ENCODE data around the gene FAM20A.
"Not testable (repeated sequence)": the region's sequence is repeated elsewhere in the genome, so short reads cannot be mapped to it uniquely, and the experiment has no call there.

Gene FAM20A

GRCh38 chr17:68499587-68499986 is 101.6 kb downstream of the FAM20A start:
- no peak for DNase-seq (ENCODE audit: low read depth)
- H3K4me3 ChIP-seq (ENCODE audit: low read depth, low read length) = no peak overlapping the region
- TF ChIP-seq, protein P1, sequence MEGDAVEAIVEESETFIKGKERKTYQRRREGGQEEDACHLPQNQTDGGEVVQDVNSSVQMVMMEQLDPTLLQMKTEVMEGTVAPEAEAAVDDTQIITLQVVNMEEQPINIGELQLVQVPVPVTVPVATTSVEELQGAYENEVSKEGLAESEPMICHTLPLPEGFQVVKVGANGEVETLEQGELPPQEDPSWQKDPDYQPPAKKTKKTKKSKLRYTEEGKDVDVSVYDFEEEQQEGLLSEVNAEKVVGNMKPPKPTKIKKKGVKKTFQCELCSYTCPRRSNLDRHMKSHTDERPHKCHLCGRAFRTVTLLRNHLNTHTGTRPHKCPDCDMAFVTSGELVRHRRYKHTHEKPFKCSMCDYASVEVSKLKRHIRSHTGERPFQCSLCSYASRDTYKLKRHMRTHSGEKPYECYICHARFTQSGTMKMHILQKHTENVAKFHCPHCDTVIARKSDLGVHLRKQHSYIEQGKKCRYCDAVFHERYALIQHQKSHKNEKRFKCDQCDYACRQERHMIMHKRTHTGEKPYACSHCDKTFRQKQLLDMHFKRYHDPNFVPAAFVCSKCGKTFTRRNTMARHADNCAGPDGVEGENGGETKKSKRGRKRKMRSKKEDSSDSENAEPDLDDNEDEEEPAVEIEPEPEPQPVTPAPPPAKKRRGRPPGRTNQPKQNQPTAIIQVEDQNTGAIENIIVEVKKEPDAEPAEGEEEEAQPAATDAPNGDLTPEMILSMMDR (IDR thresholded peaks at IDR 0.05; ENCODE audit: control insufficient read depth, extremely low read depth, insufficient read depth) = no peak

DNA sequence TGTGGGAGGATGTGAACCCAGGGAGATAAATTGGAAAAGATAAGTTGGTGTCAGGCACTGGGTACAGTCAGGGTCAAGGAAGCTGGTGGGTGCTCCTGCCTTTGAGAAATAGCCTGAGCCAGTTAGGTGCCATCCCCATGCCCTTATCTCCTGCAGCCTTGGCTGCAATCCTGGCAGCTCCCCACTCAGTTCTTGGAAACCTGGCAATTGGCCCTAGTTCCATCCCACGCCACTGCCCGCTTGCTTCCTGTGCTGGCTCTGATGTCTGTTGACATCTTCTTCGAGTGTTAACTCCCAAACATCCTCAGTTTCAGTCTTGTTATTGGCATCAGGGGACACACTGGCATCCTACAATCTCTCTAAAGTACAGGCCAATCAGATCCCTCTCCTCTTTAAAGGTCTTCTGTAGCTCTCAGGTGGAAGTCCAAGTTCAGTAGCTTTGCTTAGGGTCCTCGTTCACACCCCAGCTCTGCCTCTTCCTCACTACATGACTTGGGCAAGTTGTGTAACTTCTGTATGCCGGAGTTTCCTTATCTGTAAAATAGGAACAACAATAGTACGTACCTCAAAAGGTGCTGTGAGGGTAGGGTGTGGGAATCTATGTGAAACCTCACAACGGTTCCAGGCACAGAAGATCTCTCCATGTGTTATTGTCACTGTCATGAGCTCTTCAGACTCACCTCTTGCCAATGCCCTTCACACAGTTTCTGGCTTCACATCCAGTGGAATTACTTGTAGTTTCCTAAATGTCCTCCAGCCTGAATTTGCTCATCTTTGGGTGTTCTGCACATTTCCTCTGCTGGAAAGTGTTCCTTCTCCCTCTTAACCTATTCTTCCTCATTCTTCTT is 102.5 kb downstream of the FAM20A start:
- no peak for DNase-seq (ENCODE audit: low read depth)
- TF ChIP-seq, protein P1 (IDR thresholded peaks at IDR 0.05; ENCODE audit: control insufficient read depth, extremely low read depth, insufficient read depth) = no peak
- H3K4me3 ChIP-seq (ENCODE audit: low read depth, low read length) = no peak overlapping the region

DNA sequence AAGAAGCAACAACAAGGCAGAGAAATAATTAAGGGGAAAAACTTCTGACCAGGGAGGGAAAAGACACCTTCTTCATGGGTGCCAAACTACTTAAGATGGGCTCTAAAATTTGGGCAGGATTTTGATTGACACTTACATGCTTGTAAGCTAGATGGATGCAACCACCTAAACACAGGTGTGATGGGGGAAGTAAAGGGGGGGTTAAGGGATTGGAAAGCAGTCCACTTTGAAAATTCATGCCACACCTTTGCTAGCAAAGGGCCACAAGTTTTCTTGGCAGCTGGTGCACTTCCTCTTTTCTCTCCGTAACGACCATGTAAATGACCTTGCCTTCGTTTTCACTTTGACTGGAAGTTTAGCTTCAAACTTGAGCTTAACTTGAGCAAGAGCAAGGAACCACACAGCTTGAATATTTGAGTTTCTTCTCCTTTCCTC is 103.3 kb downstream of the FAM20A start:
- TF ChIP-seq, protein P1 (IDR thresholded peaks at IDR 0.05; ENCODE audit: control insufficient read depth, extremely low read depth, insufficient read depth) = no peak
- DNase-seq (ENCODE audit: low read depth) = no peak
- no peak overlapping the region for H3K4me3 ChIP-seq (ENCODE audit: low read depth, low read length)

- DNase-seq (ENCODE audit: low read depth) = no peak
- no peak overlapping the region for H3K4me3 ChIP-seq (ENCODE audit: low read depth, low read length)
- TF ChIP-seq, protein P1 (IDR thresholded peaks at IDR 0.05; ENCODE audit: control insufficient read depth, extremely low read depth, insufficient read depth) = no peak
Measured at GRCh38 chr17:68495081-68495480, 106.1 kb downstream of the FAM20A start.

DNA sequence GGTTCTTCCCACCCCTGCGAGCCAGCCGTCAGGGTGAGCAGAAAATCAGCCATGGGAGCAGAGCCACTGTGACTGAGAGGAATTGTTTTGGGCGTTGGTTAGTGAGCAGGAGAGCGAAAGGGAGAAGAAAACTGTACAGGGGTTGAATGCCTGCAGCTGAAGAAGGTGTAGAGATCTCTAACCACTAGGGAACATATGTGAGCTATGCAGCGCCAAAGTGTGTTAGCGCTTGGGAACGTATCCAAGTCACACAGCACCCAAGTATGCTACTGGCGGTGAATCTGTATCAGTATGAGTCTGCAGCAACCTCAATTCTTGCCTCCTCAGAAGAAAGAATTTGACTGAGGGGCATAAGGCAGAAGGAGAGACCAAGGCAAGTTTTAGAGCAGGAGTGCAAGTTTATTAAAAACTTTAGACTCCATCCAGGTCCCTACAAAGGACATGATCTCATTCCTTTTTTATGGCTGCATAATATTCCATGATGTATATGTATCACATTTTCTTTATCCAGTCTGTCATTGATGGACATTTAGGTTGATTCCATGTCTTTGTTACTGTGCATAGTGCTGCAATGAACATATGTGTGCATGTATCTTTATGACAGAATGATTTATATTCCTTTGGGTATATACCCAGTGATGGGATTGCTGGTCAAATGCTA is 108.6 kb downstream of the FAM20A start:
- H3K4me3 ChIP-seq (ENCODE audit: low read depth, low read length); DNase-seq (ENCODE audit: low read depth): not testable (repeated sequence)

DNA sequence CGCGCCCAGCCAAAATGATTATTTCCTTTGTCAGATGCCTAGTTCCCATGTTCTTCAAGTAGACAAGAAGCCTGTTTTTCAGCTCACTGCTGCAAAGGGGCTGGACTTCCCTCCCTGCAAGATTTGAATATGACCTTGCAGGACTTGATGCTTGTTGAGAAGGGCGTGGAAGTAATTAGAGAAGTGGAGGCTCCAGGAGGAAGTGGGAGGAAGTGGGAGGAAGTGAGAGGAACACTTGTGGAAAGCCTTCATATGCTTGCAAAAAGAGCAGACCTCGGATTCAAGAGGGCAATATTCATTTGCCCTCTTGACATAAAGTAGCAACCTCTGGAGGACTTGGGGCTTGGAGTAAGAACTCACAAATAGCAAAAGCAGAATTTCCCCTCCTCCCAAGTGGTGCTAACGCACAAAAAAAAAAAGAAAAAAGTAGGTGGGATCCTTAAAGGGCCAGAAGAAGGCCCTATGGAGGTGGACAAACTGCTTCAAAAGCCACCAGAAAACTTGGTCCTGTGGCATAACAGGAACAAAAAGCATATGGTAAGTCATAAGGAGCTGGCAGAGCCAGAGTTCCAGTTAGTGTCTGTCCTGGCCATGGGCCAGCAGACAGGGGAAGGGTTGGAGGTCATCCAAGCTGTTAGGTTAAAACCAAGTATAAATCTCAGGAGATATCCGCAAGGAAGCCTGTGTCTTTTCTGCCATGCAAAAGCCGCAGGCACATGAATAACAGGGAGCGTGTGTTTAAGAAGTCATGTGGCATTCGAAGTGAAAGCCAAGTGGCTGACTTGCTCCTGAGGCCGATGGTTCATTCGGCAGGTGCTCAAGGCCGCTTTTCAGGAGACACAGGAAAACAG is 109.6 kb downstream of the FAM20A start:
- no peak for DNase-seq (ENCODE audit: low read depth)
- TF ChIP-seq, protein P1 (IDR thresholded peaks at IDR 0.05; ENCODE audit: control insufficient read depth, extremely low read depth, insufficient read depth) = no peak
- H3K4me3 ChIP-seq (ENCODE audit: low read depth, low read length) = no peak overlapping the region

- TF ChIP-seq, protein P1 (IDR thresholded peaks at IDR 0.05; ENCODE audit: control insufficient read depth, extremely low read depth, insufficient read depth) = no peak
- no peak for DNase-seq (ENCODE audit: low read depth)
- no peak overlapping the region for H3K4me3 ChIP-seq (ENCODE audit: low read depth, low read length)
Measured at GRCh38 chr17:68489919-68490318, 111.2 kb downstream of the FAM20A start.

Measured in LNCaP clone FGC (cell line).